SK-N-SH (cell line): ENCODE measurements around the gene PPM1N. TPM values are rescaled to one million over a fixed set of nuclear protein-coding genes. Genes with fewer than 3 reads are reported as not detected.

ENCODE experiments used
- CTCF ChIA-PET: fragments of 300-600, 350-600 bp; formaldehyde crosslinking; extraction: SDS; loops from one replicate; lab custom pipeline; 2021; lab: Yijun Ruan, JAX
- POLR2A ChIA-PET: fragments of 350-600 bp; sonication (Branson Sonifier 250); formaldehyde crosslinking; extraction: SDS; loops from one replicate; lab custom pipeline; 2020; ENCODE audit warnings: antibody characterized with exemption, inconsistent platforms; lab: Yijun Ruan, JAX
- DNase-seq: peaks from one replicate; pipeline ENCODE4 v3.0.0; 2012
- H2AFZ ChIP-seq: fragments of 200-600 bp; sonication (generic); 2 replicates; pipeline ENCODE4 v1.8.1; 2016; ENCODE audit warnings: antibody characterized with exemption, mild to moderate bottlenecking, low read depth
- H3F3A ChIP-seq: fragments of 200-600 bp; sonication (generic); replicated peaks from 2 replicates; pipeline ENCODE3; 2016; ENCODE audit warnings: antibody characterized with exemption, mild to moderate bottlenecking; ENCODE audit not compliant: insufficient read depth
- H3K27ac ChIP-seq, 2 experiments: fragments of 200-500 bp in 1 of 2; fragments of 200-600 bp in 1 of 2; sonication (Bioruptor generic) in 1 of 2; sonication (generic), shearing (Covaris generic) in 1 of 2; 2 replicates each; pipeline versions ENCODE4 v1.5.1 to v1.6.1; 2014 to 2016; ENCODE audit warnings: low read depth in 2 of 2, inconsistent platforms in 1 of 2, low read length in 1 of 2, mild to moderate bottlenecking in 1 of 2, mixed read lengths in 1 of 2
- H3K27me3 ChIP-seq: fragments of 200-600 bp; sonication (generic), shearing (Covaris generic); 2 replicates; pipeline ENCODE4 v1.6.1; 2016; ENCODE audit warnings: mixed run types; ENCODE audit not compliant: insufficient read depth
- H3K36me3 ChIP-seq, 2 experiments: fragments of 200-500 bp in 1 of 2; fragments of 200-600 bp in 1 of 2; sonication (Bioruptor generic) in 1 of 2; sonication (generic) in 1 of 2; replicated peaks in 1 of 2; 2 replicates each; pipeline versions ENCODE3 to v1.5.1; 2014 to 2016; ENCODE audit warnings: low read length in 1 of 2, mild to moderate bottlenecking in 1 of 2; ENCODE audit not compliant: insufficient read depth in 2 of 2, control insufficient read depth in 1 of 2
- H3K4me1 ChIP-seq, 2 experiments: fragments of 200-500 bp in 1 of 2; fragments of 200-600 bp in 1 of 2; sonication (Bioruptor generic) in 1 of 2; sonication (generic), shearing (Covaris generic) in 1 of 2; 2 replicates each; pipeline versions ENCODE4 v1.5.1 to v1.6.1; 2014 to 2016; ENCODE audit warnings: low read depth in 1 of 2, low read length in 1 of 2, mixed run types in 1 of 2; ENCODE audit not compliant: insufficient read depth in 2 of 2, control insufficient read depth in 1 of 2
- H3K4me2 ChIP-seq: fragments of 200-600 bp; sonication (generic), shearing (Covaris generic); 2 replicates; pipeline ENCODE4 v1.6.1; 2017; ENCODE audit warnings: mixed run types
- H3K4me3 ChIP-seq, 2 experiments: fragments of 200-500 bp in 1 of 2; fragments of 200-600 bp in 1 of 2; sonication (Bioruptor generic) in 1 of 2; sonication (generic), shearing (Covaris generic) in 1 of 2; 2 replicates each; pipeline versions ENCODE4 v1.5.1 to v1.8.1; 2014 to 2016; ENCODE audit warnings: low read depth in 2 of 2, inconsistent platforms in 1 of 2, low read length in 1 of 2, mild to moderate bottlenecking in 1 of 2, mixed read lengths in 1 of 2, moderate library complexity in 1 of 2
- H3K79me2 ChIP-seq: fragments of 200-600 bp; sonication (generic); 2 replicates; pipeline ENCODE4 v1.8.1; 2017; ENCODE audit warnings: mild to moderate bottlenecking; ENCODE audit not compliant: insufficient read depth
- H3K9ac ChIP-seq: fragments of 200-600 bp; sonication (generic); 2 replicates; pipeline ENCODE4 v1.6.1; 2017; ENCODE audit warnings: mixed run types
- H3K9me2 ChIP-seq: fragments of 200-600 bp; sonication (generic); 2 replicates; pipeline ENCODE4 v1.6.1; 2017; ENCODE audit warnings: mixed run types
- H3K9me3 ChIP-seq: fragments of 200-600 bp; sonication (generic); 2 replicates; pipeline ENCODE4 v1.6.1; 2017; ENCODE audit warnings: mixed run types, mild to moderate bottlenecking, moderate library complexity
- H4K20me1 ChIP-seq: fragments of 200-600 bp; sonication (generic); 2 replicates; pipeline ENCODE4 v1.6.1; 2017; ENCODE audit warnings: mild to moderate bottlenecking, mixed run types; ENCODE audit not compliant: insufficient read depth
- CHD2 ChIP-seq: fragments of 150-350 bp; IDR thresholded peaks from 2 replicates; pipeline ENCODE4 v1.6.1; 2018; ENCODE audit warnings: low read length; ENCODE audit not compliant: partially characterized antibody
- CTCF ChIP-seq: fragments of 200-600 bp; sonication (generic); IDR thresholded peaks from 2 replicates; pipeline ENCODE4 v1.6.1; 2017; ENCODE audit warnings: antibody characterized with exemption, mild to moderate bottlenecking, moderate library complexity
- ELF1 ChIP-seq: IDR thresholded peaks from 2 replicates; pipeline ENCODE4 v1.4.0; 2012
- EP300 ChIP-seq, 2 experiments: IDR thresholded peaks; 2 replicates each; pipeline versions ENCODE4 v1.4.0 to v1.6.1; 2012; ENCODE audit warnings: borderline replicate concordance in 1 of 2, low read depth in 1 of 2, low read length in 1 of 2
- EZH2phosphoT487 ChIP-seq: fragments of 200-600 bp; sonication (generic); IDR thresholded peaks from 2 replicates; pipeline ENCODE4 v1.6.1; 2017; ENCODE audit warnings: low read depth, mixed run types, mild to moderate bottlenecking, antibody characterized with exemption, moderate library complexity, borderline replicate concordance
- FOSL2 ChIP-seq: IDR thresholded peaks from 2 replicates; pipeline ENCODE4 v1.4.0; 2012; ENCODE audit warnings: low read depth, mild to moderate bottlenecking, moderate library complexity, borderline replicate concordance
- FOXM1 ChIP-seq: IDR thresholded peaks from 2 replicates; pipeline ENCODE4 v1.4.0; 2012; ENCODE audit warnings: low read depth, mild to moderate bottlenecking
- MAX ChIP-seq: IDR thresholded peaks from 2 replicates; pipeline ENCODE4 v1.4.0; 2012; ENCODE audit warnings: low read depth
- MEF2A ChIP-seq: IDR thresholded peaks from 2 replicates; pipeline ENCODE4 v1.4.0; 2012; ENCODE audit warnings: low read depth, borderline replicate concordance
- MXI1 ChIP-seq: IDR thresholded peaks from 2 replicates; pipeline ENCODE4 v1.6.1; 2012; ENCODE audit warnings: mild to moderate bottlenecking, low read depth, low read length, improper control_type of control experiment
- NFIC ChIP-seq: IDR thresholded peaks from 2 replicates; pipeline ENCODE4 v1.4.0; 2012; ENCODE audit warnings: borderline replicate concordance
- NRF1 ChIP-seq: IDR thresholded peaks from 2 replicates; pipeline ENCODE4 v1.6.1; 2012; ENCODE audit warnings: low read depth, mild to moderate bottlenecking, low read length
- PBX3 ChIP-seq: IDR thresholded peaks from 2 replicates; pipeline ENCODE4; 2012
- POLR2AphosphoS5 ChIP-seq: IDR thresholded peaks from 2 replicates; pipeline ENCODE4 v1.6.1; 2012; ENCODE audit warnings: low read depth, low read length
- RAD21 ChIP-seq: IDR thresholded peaks from 2 replicates; pipeline ENCODE4 v1.6.1; 2012; ENCODE audit warnings: mild to moderate bottlenecking, low read length
- RCOR1 ChIP-seq: fragments of 150-350 bp; IDR thresholded peaks from 2 replicates; pipeline ENCODE4 v1.6.1; 2017; ENCODE audit warnings: antibody characterized with exemption, low read length
- RFX5 ChIP-seq: IDR thresholded peaks from 2 replicates; pipeline ENCODE4 v1.6.1; 2012; ENCODE audit warnings: mild to moderate bottlenecking, improper control_type of control experiment, low read length
- SIN3A ChIP-seq: IDR thresholded peaks from 2 replicates; pipeline ENCODE4 v1.6.1; 2012; ENCODE audit warnings: low read depth, mild to moderate bottlenecking, low read length, moderate library complexity, borderline replicate concordance
- TAF1 ChIP-seq: IDR thresholded peaks from 2 replicates; pipeline ENCODE4 v1.6.1; 2012; ENCODE audit warnings: low read depth, mild to moderate bottlenecking, low read length, moderate library complexity, borderline replicate concordance
- TCF12 ChIP-seq: IDR thresholded peaks from 2 replicates; pipeline ENCODE4 v1.4.0; 2012
- TEAD4 ChIP-seq: IDR thresholded peaks from 2 replicates; pipeline ENCODE4 v1.4.0; 2012; ENCODE audit warnings: mild to moderate bottlenecking, borderline replicate concordance; ENCODE audit not compliant: insufficient read depth
- USF1 ChIP-seq: IDR thresholded peaks from 2 replicates; pipeline ENCODE4 v1.4.0; 2012; ENCODE audit warnings: low read depth, borderline replicate concordance
- USF2 ChIP-seq: fragments of 150-350 bp; IDR thresholded peaks from 2 replicates; pipeline ENCODE4 v1.6.1; 2017; ENCODE audit warnings: antibody characterized with exemption, low read length, low read depth, borderline replicate concordance
- YY1 ChIP-seq: IDR thresholded peaks from 2 replicates; pipeline ENCODE4 v1.4.0; 2012; ENCODE audit warnings: low read depth, mild to moderate bottlenecking
- ZBTB33 ChIP-seq: IDR thresholded peaks from 2 replicates; pipeline ENCODE4 v1.4.0; 2012; ENCODE audit warnings: low read depth, borderline replicate concordance
- WGBS: methylation state at CpG from one replicate; pipeline ENCODE4 v1.1.6; 2017; ENCODE audit warnings: low lambda C conversion rate; 5-methylcytosine and 5-hydroxymethylcytosine counted together
- polyA plus RNA-seq, 3 experiments: library from polyadenylated mRNA; depleted of rRNA; stranded (reverse); fragments of >200 nt; gene quantifications; 2 replicates each; pipeline ENCODE4 v1.2.3, GENCODE V29; 2012

Gene PPM1N
- polyA plus RNA-seq, 1 of the 3 experiments (the other 2 are of a cell fraction) = 10.3 TPM

GRCh38 chr19:45478454-45479238 is 19.6 kb upstream of the PPM1N start:
- POLR2A ChIA-PET = interaction anchor here (0.8 to 2.1 kb wide), 5 partner anchors 10 to 55 kb away, joined by 3 to 15 read pairs (median 5); partner anchors contain the start of genes ERCC1 and FOSB
- no peaks in the 10 kb centered on the region for H3K9me2 ChIP-seq
- peak; percentile 73 for DNase-seq
- peak overlapping the region; percentile 92 to 95 for H3K27ac ChIP-seq
- no peaks in the 10 kb centered on the region for H3K36me3 ChIP-seq
- H3K4me3 ChIP-seq = peak overlapping the region; percentile 53 to 72
- no peaks in the 10 kb centered on the region for H3K79me2 ChIP-seq
- WGBS = under 1% methylated on average over 38 of the region's 39 CpGs
- H3K27me3 ChIP-seq = no peaks in the 10 kb centered on the region
- H4K20me1 ChIP-seq = no peaks in the 10 kb centered on the region
- H3K4me2 ChIP-seq = peak overlapping the region; percentile 72
- peak overlapping the region; percentile 68; the same call in 1 of the 2 replicates for H2AFZ ChIP-seq
- peak overlapping the region; percentile 86 for H3K9ac ChIP-seq
- CTCF ChIA-PET = interaction anchor here (0.6 to 27.6 kb wide), 38 partner anchors 9 to 268 kb away, joined by 3 to 870 read pairs (median 4); partner anchors contain the start of genes CKM, ERCC1, EXOC3L2 and FOSB
- peaks cover 13% of the 10 kb centered on the region for H3F3A ChIP-seq
- H3K9me3 ChIP-seq = no peaks in the 10 kb centered on the region
- peaks cover 0 to 5% of the 10 kb centered on the region in 2 experiments; a peak in 2 of 4 replicates for H3K4me1 ChIP-seq
- no peak for TF ChIP-seq ELF1
- TF ChIP-seq POLR2AphosphoS5 = peak; percentile 12; the same call in 1 of the 2 replicates
- TF ChIP-seq FOSL2 = peak; percentile 42; the same call in 1 of the 2 replicates
- peak; percentile 95 for TF ChIP-seq CTCF
- no peak for TF ChIP-seq RFX5
- no peak for TF ChIP-seq YY1
- TF ChIP-seq MXI1 = peak; percentile 52
- 0 out of 2 replicates have a peak, but pooled peaks have one; percentile 1 for TF ChIP-seq PBX3
- no peak; the same call in 1 of the 2 replicates for TF ChIP-seq MEF2A
- peak; percentile 10; the same call in 1 of the 2 replicates for TF ChIP-seq MAX
- TF ChIP-seq TAF1 = no peak; the same call in 1 of the 2 replicates
- TF ChIP-seq CHD2 = peak; percentile 41
- peak in 1 of 2 experiments; percentile 36; a peak in 1 of 4 replicates for TF ChIP-seq EP300 (IDR thresholded peaks at IDR 0.05; ENCODE audit: borderline replicate concordance in 1 of 2, low read depth in 1 of 2, low read length in 1 of 2)
- no peak for TF ChIP-seq FOXM1
- TF ChIP-seq RCOR1 = peak; percentile 62; the same call in 1 of the 2 replicates
- TF ChIP-seq NFIC = no peak
- no peak for TF ChIP-seq USF2
- peak; percentile 29; the same call in 1 of the 2 replicates for TF ChIP-seq NRF1
- peak; percentile 97 for TF ChIP-seq TEAD4
- TF ChIP-seq RAD21 = peak; percentile 93
- no peak for TF ChIP-seq USF1
- TF ChIP-seq EZH2phosphoT487 = no peak
- TF ChIP-seq TCF12 = no peak; the same call in 1 of the 2 replicates
- TF ChIP-seq ZBTB33 = 0 out of 2 replicates have a peak, but pooled peaks have one; percentile 48
- TF ChIP-seq SIN3A = peak; percentile 87; the same call in 1 of the 2 replicates
